GM12878 (cell line): ENCODE measurements around the gene NARF. TPM values are rescaled to one million over a fixed set of nuclear protein-coding genes. Genes with fewer than 3 reads are reported as not detected.
A peak's percentile ranks its signal among the peaks of the same experiment; 100 is the strongest.

Experiments
- ATAC-seq: fragments of 200-7000 bp; cut with Tn5 transposase; 3 replicates; pipeline ENCODE4 v1.9.1; 2020; ENCODE audit warnings: mild to moderate bottlenecking, moderate library complexity
- BruUV-seq: library from RNA; stranded (reverse); fragments of 400-500 nt; replicated peaks from 2 replicates; lab custom pipeline; 2021; lab: Mats Ljungman, UMichigan
- CTCF ChIA-PET: fragments of 300-600 bp; sonication (Branson Sonifier 250); formaldehyde crosslinking; extraction: SDS; loops from one replicate; lab custom pipeline; 2021; ENCODE audit warnings: inconsistent platforms; lab: Yijun Ruan, JAX
- POLR2A ChIA-PET: fragments of 350-600 bp; formaldehyde crosslinking; extraction: SDS; loops from one replicate; lab custom pipeline; 2021; ENCODE audit warnings: inconsistent platforms; lab: Charles Lee
- RAD21 ChIA-PET: fragments of 300-600 bp; sonication (Branson Sonifier 250); formaldehyde crosslinking; loops from one replicate; lab custom pipeline; 2023; ENCODE audit warnings: antibody characterized with exemption; ENCODE audit not compliant: unreplicated experiment; lab: Charles Lee
- SMC1A ChIA-PET: fragments of 300-600 bp; sonication (Branson Sonifier 250); formaldehyde crosslinking; loops from one replicate; lab custom pipeline; 2023; ENCODE audit not compliant: unreplicated experiment, uncharacterized antibody; lab: Charles Lee
- DNase-seq: peaks from one replicate; pipeline ENCODE4 v3.0.0-alpha.2; 2011; ENCODE audit warnings: low read depth, low spot score
- FAIRE-seq: peaks from 3 replicates; lab custom pipeline; 2011; peaks lifted over from hg19 to GRCh38; lab: Jason Lieb, UNC
- H2AFZ ChIP-seq: 2 replicates; pipeline ENCODE4 v1.6.0; 2011; ENCODE audit warnings: low read depth, low read length, control low read depth; ENCODE audit not compliant: control insufficient read depth
- H3K27ac ChIP-seq: 2 replicates; pipeline ENCODE4 v1.5.1; 2011; ENCODE audit warnings: control low read depth; ENCODE audit not compliant: control insufficient read depth, insufficient read depth
- H3K27me3 ChIP-seq, 2 experiments: replicated peaks in 1 of 2; 2 replicates each; pipeline versions ENCODE4 v1.6.0 to v1.6.1; 2011; ENCODE audit warnings: low read length in 1 of 2; ENCODE audit not compliant: control insufficient read depth in 2 of 2, insufficient read depth in 2 of 2
- H3K36me3 ChIP-seq, 2 experiments: 2 replicates each; pipeline ENCODE4 v1.5.1; 2011; ENCODE audit warnings: low read length in 1 of 2; ENCODE audit not compliant: control insufficient read depth in 2 of 2, insufficient read depth in 2 of 2
- H3K4me1 ChIP-seq: 2 replicates; pipeline ENCODE4 v1.6.1; 2011; ENCODE audit warnings: mild to moderate bottlenecking, low read length, moderate library complexity, mixed read lengths; ENCODE audit not compliant: control insufficient read depth, insufficient read depth
- H3K4me2 ChIP-seq: 2 replicates; pipeline ENCODE4 v1.6.0; 2011; ENCODE audit warnings: control low read depth; ENCODE audit not compliant: control insufficient read depth, insufficient read depth
- H3K4me3 ChIP-seq: fragments of 200-600 bp; sonication (generic); 2 replicates; pipeline ENCODE4 v1.5.1; 2016
- H3K79me2 ChIP-seq: 2 replicates; pipeline ENCODE4 v1.6.0; 2011; ENCODE audit warnings: low read length; ENCODE audit not compliant: control insufficient read depth, insufficient read depth
- H3K9ac ChIP-seq: 2 replicates; pipeline ENCODE4 v1.8.0; 2011; ENCODE audit warnings: low read length, control low read depth, mixed read lengths; ENCODE audit not compliant: control insufficient read depth, insufficient read depth
- H3K9me3 ChIP-seq: replicated peaks from 3 replicates; pipeline ENCODE4 v1.5.1; 2011; ENCODE audit warnings: mild to moderate bottlenecking, low read length; ENCODE audit not compliant: control insufficient read depth, insufficient read depth
- H4K20me1 ChIP-seq: 2 replicates; pipeline ENCODE4 v1.6.0; 2011; ENCODE audit not compliant: control insufficient read depth, insufficient read depth
- E4F1 ChIP-seq: fragments of 450-650 bp; IDR thresholded peaks from 2 replicates; pipeline ENCODE4 v1.6.1; 2018; ENCODE audit warnings: borderline replicate concordance, mild to moderate bottlenecking; ENCODE audit not compliant: partially characterized antibody
- KLF5 ChIP-seq: fragments of 450-650 bp; IDR thresholded peaks from 2 replicates; pipeline ENCODE4 v1.6.1; 2014; ENCODE audit warnings: mild to moderate bottlenecking; ENCODE audit not compliant: partially characterized antibody
- NRF1 ChIP-seq: conservative IDR thresholded peaks from 2 replicates; pipeline ENCODE4 v1.6.1; 2011; ENCODE audit warnings: mild to moderate bottlenecking, low read depth, low read length, improper control_type of control experiment
- POLR2A ChIP-seq: IDR thresholded peaks from 2 replicates; pipeline ENCODE4 v1.6.1; 2011; ENCODE audit warnings: low read depth, mild to moderate bottlenecking, low read length
- SMARCA5 ChIP-seq: fragments of 450-650 bp; IDR thresholded peaks from 2 replicates; pipeline ENCODE4 v1.6.1; 2017; ENCODE audit warnings: mild to moderate bottlenecking
- TCF12 ChIP-seq: IDR thresholded peaks from 2 replicates; pipeline ENCODE4 v1.6.1; 2011; ENCODE audit warnings: low read depth, mild to moderate bottlenecking, low read length
- WGBS: methylation state at CpG from one replicate; pipeline ENCODE4 v1.1.6; 2016; ENCODE audit warnings: low lambda C conversion rate; ENCODE audit not compliant: insufficient replicate concordance, insufficient coverage; ENCODE audit errors: missing lambda C conversion rate; 5-methylcytosine and 5-hydroxymethylcytosine counted together
- in situ Hi-C: fragments of 300-500 bp; cut with MboI; formaldehyde crosslinking; loops from 9 replicates; pipeline ENCODE4 v1.14.3; 2018; ENCODE audit warnings: mixed read lengths
- intact Hi-C: fragments of 100-400 bp; cut with micrococcal nuclease; formaldehyde crosslinking; loops from one replicate; pipeline ENCODE4 v1.14.2; 2022; ENCODE audit not compliant: unreplicated experiment
- polyA plus RNA-seq, 11 experiments: library from polyadenylated mRNA; depleted of rRNA in 4 of 11; unstranded in 6 of 11; stranded (reverse) in 5 of 11; fragments of >200 nt; fragmentation: Nextera tagmentation in 4 of 11; fragmentation: Illumina TruSeq in 1 of 11; extraction: Ambion mirVana in 4 of 11; extraction: Trizol in 1 of 11; gene quantifications; 1 replicate in 1 of 11; 2 replicates in 10 of 11; pipeline versions ENCODE4 v1.2.1 to v1.2.3, GENCODE V29; 2011 to 2016; ENCODE audit warnings: inconsistent platforms in 2 of 11, missing spikeins in 2 of 11, low read depth in 1 of 11
- total RNA-seq, 4 experiments: library from RNA; depleted of rRNA in 3 of 4; stranded (reverse); fragments of >200 nt in 3 of 4; fragmentation: Illumina TruSeq in 1 of 4; extraction: Trizol in 1 of 4; gene quantifications; 2 replicates each; pipeline versions ENCODE4 v1.2.1 to v1.2.3, GENCODE V29; 2013 to 2021

Gene NARF
- total and polyA plus RNA-seq, 10 of the 15 experiments (the other 5 are each of a cell fraction or from before 2014, with no cell fraction given), result 16.7 to 126 (median 47.5) TPM

- no peak for TF ChIP-seq KLF5
- TF ChIP-seq TCF12, result no peak
Measured at GRCh38 chr17:82446124-82446523, 12.4 kb upstream of the NARF start (continued).

- ChIA-PET RAD21 (no interaction called here), POLR2A (no interaction called here), SMC1A (no interaction called here)
- no peak overlapping the region for H3K4me2 ChIP-seq
- 92% methylated on average over 12 of the region's 12 CpGs for WGBS
- H3K79me2 ChIP-seq, result peaks cover 41% of the 10 kb centered on the region
- no peaks in the 10 kb centered on the region; the same call in none of the 2 replicates for H4K20me1 ChIP-seq
- H3K36me3 ChIP-seq, result peaks cover 14 to 37% of the 10 kb centered on the region in 2 experiments
- H3K9ac ChIP-seq, result no peak overlapping the region
- no peak for DNase-seq
- H3K9me3 ChIP-seq, result no peaks in the 10 kb centered on the region
- intact Hi-C loops, result loop anchor here (5.0 kb wide), 1 partner anchor 106 kb away; no protein-coding TSS in a partner anchor
- peaks cover 9% of the 10 kb centered on the region for H3K4me1 ChIP-seq
- H2AFZ ChIP-seq, result no peak overlapping the region
- no peak for ATAC-seq
- H3K4me3 ChIP-seq, result no peak overlapping the region
- FAIRE-seq, result no peak
- no peaks in the 10 kb centered on the region for H3K27me3 ChIP-seq
- H3K27ac ChIP-seq, result no peak overlapping the region
- no TSS peak for BruUV-seq
- no peak for TF ChIP-seq NRF1
- TF ChIP-seq POLR2A, result peak; percentile 15; the same call in 1 of the 2 replicates
- no peak for TF ChIP-seq E4F1
- TF ChIP-seq SMARCA5, result no peak
- TF ChIP-seq, all 136 proteins: peak for 1
- in situ Hi-C loops, result no loop called here
- CTCF ChIA-PET, result no interaction called here
Measured at GRCh38 chr17:82446649-82447048, 11.9 kb upstream of the NARF start.
